Nephron (organoid): ENCODE measurements around the gene DPP6.

Source experiments
- H3K27ac Mint-ChIP-seq, 3 experiments: 2 replicates each; pipeline ENCODE4 v1.8.0; 2020; ENCODE audit warnings: mixed read lengths in 3 of 3, mild to moderate bottlenecking in 2 of 3, moderate library complexity in 1 of 3
- H3K27me3 Mint-ChIP-seq: 2 replicates; pipeline ENCODE4 v1.8.0; 2021; ENCODE audit warnings: low read depth, mild to moderate bottlenecking, moderate library complexity, mixed read lengths
- H3K36me3 Mint-ChIP-seq: 2 replicates; pipeline ENCODE4 v1.8.0; 2020; ENCODE audit warnings: low read depth, mixed read lengths
- H3K4me1 Mint-ChIP-seq: 2 replicates; pipeline ENCODE4 v1.8.0; 2020; ENCODE audit warnings: mixed read lengths
- H3K4me3 Mint-ChIP-seq, 3 experiments: 2 replicates each; pipeline ENCODE4 v1.8.0; 2020; ENCODE audit warnings: mild to moderate bottlenecking in 3 of 3, mixed read lengths in 3 of 3, moderate library complexity in 2 of 3
- H3K9me3 Mint-ChIP-seq: 2 replicates; pipeline ENCODE4 v1.8.0; 2020; ENCODE audit warnings: mixed read lengths
- CTCF ChIP-seq, 3 experiments: fragments of 200-600 bp; sonication (generic); IDR thresholded peaks; one replicate each; pipeline ENCODE4 v1.5.0; 2021; ENCODE audit warnings: antibody characterized with exemption in 3 of 3; ENCODE audit not compliant: unreplicated experiment in 3 of 3

DPP6 gene

DNA sequence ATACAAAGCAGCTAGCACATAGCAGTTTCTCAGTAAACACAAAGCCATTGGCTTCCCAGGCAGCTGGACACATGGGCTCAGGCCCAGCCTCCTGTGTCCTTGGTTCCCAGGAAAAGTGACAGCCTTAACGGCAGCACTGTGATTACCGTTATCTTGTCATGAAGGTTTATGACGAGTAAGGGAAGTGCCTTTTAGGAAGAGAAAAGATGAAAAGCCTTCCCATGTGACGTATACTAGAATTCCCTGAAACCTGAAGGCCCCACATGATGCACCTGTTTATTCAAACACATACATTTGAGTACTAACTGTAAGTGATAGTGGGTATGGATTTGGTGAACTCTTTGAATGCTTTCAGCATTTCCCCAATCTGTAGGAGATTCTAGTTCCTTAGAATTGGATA lies 244.2 kb downstream of the DPP6 start:
- Mint-ChIP-seq H3K36me3 (no peaks in the 10 kb centered on the region), H3K27me3 (peaks cover 17% of the 10 kb centered on the region), H3K27ac (no peak overlapping the region), H3K4me3 (no peak overlapping the region), H3K9me3 (no peaks in the 10 kb centered on the region), H3K4me1 (no peaks in the 10 kb centered on the region)
- TF ChIP-seq CTCF (IDR thresholded peaks at IDR 0.05; ENCODE audit: unreplicated experiment in 3 of 3): no peak

GRCh38 chr7:154299736-154300135 lies 247.5 kb downstream of the DPP6 start:
- Mint-ChIP-seq H3K36me3 (no peaks in the 10 kb centered on the region), H3K27ac (no peak overlapping the region), H3K4me3 (no peak overlapping the region), H3K4me1 (no peaks in the 10 kb centered on the region), H3K27me3 (peaks cover 28% of the 10 kb centered on the region), H3K9me3 (no peaks in the 10 kb centered on the region)
- TF ChIP-seq CTCF (IDR thresholded peaks at IDR 0.05; ENCODE audit: unreplicated experiment in 3 of 3): no peak

- TF ChIP-seq CTCF (IDR thresholded peaks at IDR 0.05; ENCODE audit: unreplicated experiment in 3 of 3): no peak
These were observed 250.2 kb downstream of the DPP6 start for GRCh38 chr7:154302380-154302779.

GRCh38 chr7:154304231-154304630 lies 252.0 kb downstream of the DPP6 start:
- H3K27me3 Mint-ChIP-seq: peaks cover 60% of the 10 kb centered on the region
- no peak overlapping the region for H3K27ac Mint-ChIP-seq
- peak overlapping the region in 1 of 3 experiments; percentile 52 for H3K4me3 Mint-ChIP-seq
- no peaks in the 10 kb centered on the region for H3K9me3 Mint-ChIP-seq
- no peak for TF ChIP-seq CTCF (IDR thresholded peaks at IDR 0.05; ENCODE audit: unreplicated experiment in 3 of 3)
- H3K4me1 Mint-ChIP-seq: no peaks in the 10 kb centered on the region
- H3K36me3 Mint-ChIP-seq: no peaks in the 10 kb centered on the region

More at GRCh38 chr7:154302380-154302779, 250.2 kb downstream of the DPP6 start:
- H3K27ac Mint-ChIP-seq: no peak overlapping the region
- H3K4me1 Mint-ChIP-seq: no peaks in the 10 kb centered on the region
- H3K36me3 Mint-ChIP-seq: no peaks in the 10 kb centered on the region
- H3K27me3 Mint-ChIP-seq: peaks cover 52% of the 10 kb centered on the region
- no peaks in the 10 kb centered on the region for H3K9me3 Mint-ChIP-seq
- no peak overlapping the region for H3K4me3 Mint-ChIP-seq

- Mint-ChIP-seq H3K4me3 (peak overlapping the region; percentile 43 to 69 (median 56)), H3K36me3 (no peaks in the 10 kb centered on the region), H3K9me3 (no peaks in the 10 kb centered on the region), H3K4me1 (no peaks in the 10 kb centered on the region), H3K27ac (no peak overlapping the region), H3K27me3 (peaks cover 61% of the 10 kb centered on the region)
- no peak for TF ChIP-seq CTCF (IDR thresholded peaks at IDR 0.05; ENCODE audit: unreplicated experiment in 3 of 3)
These were observed 252.8 kb downstream of the DPP6 start for GRCh38 chr7:154304740-154305700.

GRCh38 chr7:154306036-154306435 lies 253.8 kb downstream of the DPP6 start:
- no peak for TF ChIP-seq CTCF (IDR thresholded peaks at IDR 0.05; ENCODE audit: unreplicated experiment in 3 of 3)
- no peaks in the 10 kb centered on the region for H3K4me1 Mint-ChIP-seq
- no peak overlapping the region for H3K27ac Mint-ChIP-seq
- H3K27me3 Mint-ChIP-seq: peaks cover 59% of the 10 kb centered on the region
- no peaks in the 10 kb centered on the region for H3K9me3 Mint-ChIP-seq
- H3K36me3 Mint-ChIP-seq: no peaks in the 10 kb centered on the region
- no peak overlapping the region for H3K4me3 Mint-ChIP-seq
